ENCODE results near the gene BLNK. TPM values are rescaled to one million over a fixed set of nuclear protein-coding genes. Genes with fewer than 3 reads are reported as not detected.

BLNK gene
- total and polyA plus RNA-seq, 2 experiments from 2014 or later: not detected

DNA sequence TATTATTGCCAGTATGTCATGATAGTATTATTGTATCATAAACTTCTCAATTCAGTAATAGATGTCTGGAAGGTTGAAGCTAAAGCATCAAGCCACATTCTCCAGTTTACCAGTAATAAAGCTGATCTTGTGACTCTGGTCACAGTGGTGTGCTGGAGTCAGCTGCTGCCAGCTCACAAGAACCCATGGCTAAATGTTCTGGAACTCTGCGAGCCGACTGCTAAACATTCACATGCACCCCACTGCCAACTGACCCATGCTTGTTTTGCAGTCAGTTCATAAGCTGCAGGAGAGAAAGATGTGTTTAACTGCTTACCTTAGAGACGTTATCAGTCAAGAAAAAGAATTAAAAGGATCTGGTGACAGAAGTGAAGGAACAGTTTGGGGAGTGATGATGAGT lies 27.0 kb upstream of the BLNK start:
- Histone ChIP-seq H3F3A (ENCODE audit: insufficient read depth) (no peaks in the 10 kb centered on the region), H3K4me2 (ENCODE audit: unreplicated experiment) (no peak overlapping the region), H3K9ac (no peak overlapping the region), H3K9me3 (ENCODE audit: low read depth) (no peaks in the 10 kb centered on the region), H2AFZ (no peak overlapping the region), H3K4me3 (no peak overlapping the region), H3K27ac (no peak overlapping the region), H3K27me3 (replicated peaks; ENCODE audit: insufficient read depth) (peaks cover 11% of the 10 kb centered on the region; the same call in 1 of the 2 replicates), H3K4me1 (ENCODE audit: insufficient read depth) (no peaks in the 10 kb centered on the region), H3K9me2 (ENCODE audit: insufficient read depth) (no peaks in the 10 kb centered on the region), H4K20me1 (ENCODE audit: insufficient read depth) (no peaks in the 10 kb centered on the region), H3K79me2 (ENCODE audit: insufficient read depth) (no peaks in the 10 kb centered on the region), H3K36me3 (ENCODE audit: low read depth) (no peaks in the 10 kb centered on the region)
- in situ Hi-C loops (cut with MboI): loop anchor here (25.0 kb wide), 1 partner anchor 286 kb away; no protein-coding TSS in a partner anchor
- no peak for DNase-seq
- TF ChIP-seq EZH2 (IDR thresholded peaks at IDR 0.05; ENCODE audit: insufficient read depth, poor library complexity, severe bottlenecking) (no peak), EZH2phosphoT487 (IDR thresholded peaks at IDR 0.05; ENCODE audit: insufficient read depth, low read depth) (no peak)
- 55 to 61% methylated on average over 3 of the region's 3 CpGs for WGBS, 2 experiments (ENCODE audit: low coverage in 1 of 2, low lambda C conversion rate in 2 of 2, missing lambda C conversion rate in 2 of 2)

DNA sequence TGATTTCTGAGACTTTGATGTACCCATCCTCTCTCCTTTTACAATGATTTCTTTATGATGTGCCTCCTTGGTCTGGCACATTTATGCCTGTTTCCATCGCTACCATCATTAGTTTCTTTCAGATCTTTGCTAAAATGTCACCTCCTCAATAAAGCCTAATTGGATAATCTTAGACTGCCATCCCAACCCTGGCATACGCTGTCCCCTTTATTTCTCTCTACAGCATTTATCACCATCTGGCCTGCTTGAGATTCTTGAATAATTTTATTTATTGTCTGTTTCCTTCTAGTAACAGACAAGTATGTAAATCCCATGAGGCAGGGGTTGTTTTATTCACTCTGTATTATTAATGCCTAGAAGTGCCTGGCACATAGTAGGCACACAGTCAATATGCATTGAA lies 26.1 kb upstream of the BLNK start:
- Histone ChIP-seq H4K20me1 (ENCODE audit: insufficient read depth) (no peaks in the 10 kb centered on the region), H3K27ac (no peak overlapping the region), H3K27me3 (replicated peaks; ENCODE audit: insufficient read depth) (peaks cover 11% of the 10 kb centered on the region; the same call in 1 of the 2 replicates), H3K4me3 (no peak overlapping the region), H3K36me3 (ENCODE audit: low read depth) (no peaks in the 10 kb centered on the region), H3K9me3 (ENCODE audit: low read depth) (no peaks in the 10 kb centered on the region), H3K9ac (no peak overlapping the region), H3K79me2 (ENCODE audit: insufficient read depth) (no peaks in the 10 kb centered on the region), H3F3A (ENCODE audit: insufficient read depth) (no peaks in the 10 kb centered on the region), H2AFZ (no peak overlapping the region), H3K4me2 (ENCODE audit: unreplicated experiment) (no peak overlapping the region), H3K9me2 (ENCODE audit: insufficient read depth) (no peaks in the 10 kb centered on the region), H3K4me1 (ENCODE audit: insufficient read depth) (no peaks in the 10 kb centered on the region)
- 38 to 40% methylated on average over 2 of the region's 2 CpGs for WGBS, 2 experiments (ENCODE audit: low coverage in 1 of 2, low lambda C conversion rate in 2 of 2, missing lambda C conversion rate in 2 of 2)
- in situ Hi-C loops (cut with MboI): loop anchor here (25.0 kb wide), 1 partner anchor 285 kb away; no protein-coding TSS in a partner anchor
- TF ChIP-seq EZH2 (IDR thresholded peaks at IDR 0.05; ENCODE audit: insufficient read depth, poor library complexity, severe bottlenecking) (no peak), EZH2phosphoT487 (IDR thresholded peaks at IDR 0.05; ENCODE audit: insufficient read depth, low read depth) (no peak)
- DNase-seq: no peak

DNA sequence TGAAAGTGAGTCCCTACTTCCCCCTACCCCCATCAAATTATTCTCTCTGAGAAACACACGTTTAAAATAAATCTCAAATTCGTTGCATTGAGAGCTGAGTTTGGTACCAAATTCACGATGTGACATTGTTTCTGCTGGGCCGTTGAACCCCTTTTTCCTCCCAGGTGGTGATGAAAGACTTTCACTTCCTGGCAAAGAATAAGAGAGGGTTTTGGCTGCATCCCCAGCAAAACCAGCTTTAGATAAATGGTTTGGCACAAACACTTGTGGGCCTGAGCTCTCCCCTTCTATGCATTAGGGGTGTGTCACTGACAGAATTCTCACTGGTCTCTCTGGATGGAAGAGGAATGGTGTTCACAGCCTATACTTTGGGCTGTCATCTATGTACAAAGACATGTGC lies 24.1 kb upstream of the BLNK start:
- Histone ChIP-seq H3K4me3 (no peak overlapping the region), H3K4me2 (ENCODE audit: unreplicated experiment) (no peak overlapping the region), H3K9me3 (ENCODE audit: low read depth) (no peaks in the 10 kb centered on the region), H3K4me1 (ENCODE audit: insufficient read depth) (no peaks in the 10 kb centered on the region), H3K9me2 (ENCODE audit: insufficient read depth) (no peaks in the 10 kb centered on the region), H3K9ac (no peak overlapping the region), H3K27ac (no peak overlapping the region), H3K27me3 (replicated peaks; ENCODE audit: insufficient read depth) (peaks cover 1% of the 10 kb centered on the region; the same call in 1 of the 2 replicates), H3K79me2 (ENCODE audit: insufficient read depth) (no peaks in the 10 kb centered on the region), H3K36me3 (ENCODE audit: low read depth) (no peaks in the 10 kb centered on the region), H3F3A (ENCODE audit: insufficient read depth) (no peaks in the 10 kb centered on the region), H4K20me1 (ENCODE audit: insufficient read depth) (no peaks in the 10 kb centered on the region), H2AFZ (no peak overlapping the region)
- in situ Hi-C loops (cut with MboI): loop anchor here (25.0 kb wide), 1 partner anchor 283 kb away; no protein-coding TSS in a partner anchor
- no peak for DNase-seq
- WGBS, 2 experiments (ENCODE audit: low coverage in 1 of 2, low lambda C conversion rate in 2 of 2, missing lambda C conversion rate in 2 of 2): 11 to 14% methylated on average over 4 of the region's 4 CpGs
- TF ChIP-seq EZH2 (IDR thresholded peaks at IDR 0.05; ENCODE audit: insufficient read depth, poor library complexity, severe bottlenecking) (no peak), EZH2phosphoT487 (IDR thresholded peaks at IDR 0.05; ENCODE audit: insufficient read depth, low read depth) (no peak)

- Histone ChIP-seq H3K9ac (no peak overlapping the region), H2AFZ (no peak overlapping the region), H3K27me3 (replicated peaks; ENCODE audit: insufficient read depth) (no peaks in the 10 kb centered on the region; the same call in 1 of the 2 replicates), H3F3A (ENCODE audit: insufficient read depth) (no peaks in the 10 kb centered on the region), H3K4me3 (no peak overlapping the region), H3K27ac (no peak overlapping the region), H4K20me1 (ENCODE audit: insufficient read depth) (no peaks in the 10 kb centered on the region), H3K4me2 (ENCODE audit: unreplicated experiment) (no peak overlapping the region), H3K4me1 (ENCODE audit: insufficient read depth) (no peaks in the 10 kb centered on the region), H3K36me3 (ENCODE audit: low read depth) (no peaks in the 10 kb centered on the region), H3K9me3 (ENCODE audit: low read depth) (no peaks in the 10 kb centered on the region), H3K9me2 (ENCODE audit: insufficient read depth) (no peaks in the 10 kb centered on the region), H3K79me2 (ENCODE audit: insufficient read depth) (no peaks in the 10 kb centered on the region)
- in situ Hi-C loops (cut with MboI): loop anchor here (25.0 kb wide), 1 partner anchor 281 kb away; no protein-coding TSS in a partner anchor
- DNase-seq: peak; percentile 64
- no peak for TF ChIP-seq EZH2phosphoT487 (IDR thresholded peaks at IDR 0.05; ENCODE audit: insufficient read depth, low read depth)
- no peak for TF ChIP-seq EZH2 (IDR thresholded peaks at IDR 0.05; ENCODE audit: insufficient read depth, poor library complexity, severe bottlenecking)
- WGBS, 2 experiments (ENCODE audit: low coverage in 1 of 2, low lambda C conversion rate in 2 of 2, missing lambda C conversion rate in 2 of 2): 26 to 28% methylated on average over 7 of the region's 7 CpGs
These were observed 21.9 kb upstream of the BLNK start for GRCh38 chr10:96292971-96293920.

All from GM23248 (cell line).